Keratinocyte (primary cell): ENCODE results near the gene GSTO2.

ENCODE experiments used
- EZH2 ChIP-seq: IDR thresholded peaks from one replicate; pipeline ENCODE4 v1.6.1; 2012; ENCODE audit warnings: inconsistent platforms, mild to moderate bottlenecking, low read length, moderate library complexity
- TF ChIP-seq, protein P1 (sequence below), 3 experiments: IDR thresholded peaks in 1 of 3; conservative IDR thresholded peaks in 1 of 3; optimal IDR thresholded peaks in 1 of 3; 2 replicates in 2 of 3; 3 replicates in 1 of 3; pipeline versions ENCODE3 to v1.5.1; 2011; ENCODE audit warnings: low read length in 3 of 3, mild to moderate bottlenecking in 3 of 3, moderate library complexity in 2 of 3, control low read depth in 1 of 3, inconsistent platforms in 1 of 3; ENCODE audit not compliant: insufficient read depth in 2 of 3; ENCODE audit errors: extremely low read depth in 1 of 3

DNA sequence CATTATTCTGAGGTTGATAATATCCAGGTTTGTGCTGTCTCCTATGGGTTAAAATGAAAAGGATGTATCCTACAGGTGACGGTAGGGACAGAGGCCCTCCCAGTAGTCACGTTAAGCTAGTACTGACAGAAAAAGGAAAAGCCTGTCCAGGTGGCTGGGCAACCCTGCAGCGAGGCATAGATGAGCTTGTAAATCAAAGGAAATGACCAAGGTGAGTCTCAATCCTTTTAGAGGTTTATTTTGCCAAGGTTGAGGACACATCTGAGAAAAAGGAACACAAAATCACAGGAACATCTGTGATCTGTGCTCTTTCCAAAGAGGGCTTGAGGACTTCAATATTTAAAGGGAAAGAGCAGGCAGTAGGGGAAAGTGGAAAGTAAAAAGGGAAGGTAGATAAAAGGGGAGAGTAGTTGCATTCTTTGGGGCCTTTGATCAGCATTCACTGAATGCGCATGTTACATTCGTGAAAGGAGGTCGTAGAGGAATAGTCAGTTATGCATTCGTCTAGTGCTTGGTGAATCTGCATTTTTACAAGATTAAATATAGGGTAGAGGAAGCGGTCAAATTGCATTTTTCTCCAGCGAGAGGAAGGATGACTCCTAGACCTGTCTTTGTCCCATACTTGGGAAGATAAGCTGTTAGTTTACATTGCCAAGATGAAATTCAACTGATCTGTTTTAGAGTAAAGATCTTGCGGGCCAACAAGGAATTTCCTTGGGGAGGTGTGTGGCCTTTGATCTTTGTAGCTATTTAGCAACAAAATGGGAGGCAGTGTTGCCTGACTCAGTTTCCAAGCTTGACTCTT is 15.2 kb upstream of the GSTO2 start:
- TF ChIP-seq, protein P1, sequence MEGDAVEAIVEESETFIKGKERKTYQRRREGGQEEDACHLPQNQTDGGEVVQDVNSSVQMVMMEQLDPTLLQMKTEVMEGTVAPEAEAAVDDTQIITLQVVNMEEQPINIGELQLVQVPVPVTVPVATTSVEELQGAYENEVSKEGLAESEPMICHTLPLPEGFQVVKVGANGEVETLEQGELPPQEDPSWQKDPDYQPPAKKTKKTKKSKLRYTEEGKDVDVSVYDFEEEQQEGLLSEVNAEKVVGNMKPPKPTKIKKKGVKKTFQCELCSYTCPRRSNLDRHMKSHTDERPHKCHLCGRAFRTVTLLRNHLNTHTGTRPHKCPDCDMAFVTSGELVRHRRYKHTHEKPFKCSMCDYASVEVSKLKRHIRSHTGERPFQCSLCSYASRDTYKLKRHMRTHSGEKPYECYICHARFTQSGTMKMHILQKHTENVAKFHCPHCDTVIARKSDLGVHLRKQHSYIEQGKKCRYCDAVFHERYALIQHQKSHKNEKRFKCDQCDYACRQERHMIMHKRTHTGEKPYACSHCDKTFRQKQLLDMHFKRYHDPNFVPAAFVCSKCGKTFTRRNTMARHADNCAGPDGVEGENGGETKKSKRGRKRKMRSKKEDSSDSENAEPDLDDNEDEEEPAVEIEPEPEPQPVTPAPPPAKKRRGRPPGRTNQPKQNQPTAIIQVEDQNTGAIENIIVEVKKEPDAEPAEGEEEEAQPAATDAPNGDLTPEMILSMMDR (optimal IDR thresholded peaks at IDR 0.05 in 1 of 3, IDR thresholded peaks at IDR 0.05 in 1 of 3, conservative IDR thresholded peaks at IDR 0.05 in 1 of 3; ENCODE audit: extremely low read depth in 1 of 3, insufficient read depth in 2 of 3, low read length in 3 of 3), result no peak
- no peak for TF ChIP-seq EZH2
